ENCODE measurements around the gene LHFPL6.

GRCh38 chr13:39411511-39411910 is 191.5 kb downstream of the LHFPL6 start:
- TF ChIP-seq GATA2 (IDR thresholded peaks at IDR 0.05; ENCODE audit: low read depth, low read length), result no peak
- TF ChIP-seq GATA3 (IDR thresholded peaks at IDR 0.05; ENCODE audit: low read depth, low read length), result no peak
